HEK293T (cell line): ENCODE results near the gene DTNB.

Experiments used
- CTCF ChIA-PET: fragments of 350-600 bp; formaldehyde crosslinking; extraction: SDS; loops from one replicate; lab custom pipeline; 2021; ENCODE audit warnings: antibody characterized with exemption, inconsistent platforms; lab: Yijun Ruan, JAX
- POLR2A ChIA-PET: fragments of 350-600 bp; formaldehyde crosslinking; extraction: SDS; loops from one replicate; lab custom pipeline; 2020; ENCODE audit warnings: antibody characterized with exemption, inconsistent platforms; lab: Yijun Ruan, JAX
- DNase-seq: peaks from one replicate; pipeline ENCODE4 v3.0.0; 2012; ENCODE audit warnings: mixed read lengths; ENCODE audit errors: extremely low spot score
- ARNT ChIP-seq: fragments of 450-650 bp; IDR thresholded peaks from 2 replicates; pipeline ENCODE4 v1.6.1; 2017; ENCODE audit warnings: mild to moderate bottlenecking
- BHLHE40 ChIP-seq: fragments of 450-650 bp; IDR thresholded peaks from 2 replicates; pipeline ENCODE4 v1.6.1; 2016; ENCODE audit warnings: mild to moderate bottlenecking, moderate library complexity, borderline replicate concordance
- CTBP1 ChIP-seq: fragments of 450-650 bp; IDR thresholded peaks from 2 replicates; pipeline ENCODE4 v1.6.1; 2016; ENCODE audit warnings: borderline replicate concordance
- ELF4 ChIP-seq: fragments of 450-650 bp; IDR thresholded peaks from 2 replicates; pipeline ENCODE4 v1.6.1; 2017; ENCODE audit warnings: antibody characterized with exemption
- FOXA1 ChIP-seq: fragments of 450-650 bp; IDR thresholded peaks from 2 replicates; pipeline ENCODE4 v1.6.1; 2016; ENCODE audit warnings: mild to moderate bottlenecking
- FOXK2 ChIP-seq: fragments of 450-650 bp; IDR thresholded peaks from 2 replicates; pipeline ENCODE4 v1.6.1; 2016; ENCODE audit warnings: mild to moderate bottlenecking
- FOXM1 ChIP-seq: fragments of 450-650 bp; IDR thresholded peaks from 2 replicates; pipeline ENCODE4 v1.6.1; 2017; ENCODE audit warnings: mild to moderate bottlenecking, borderline replicate concordance
- HDGF ChIP-seq: fragments of 450-650 bp; IDR thresholded peaks from 2 replicates; pipeline ENCODE4 v1.6.1; 2017; ENCODE audit warnings: antibody characterized with exemption, borderline replicate concordance
- L3MBTL2 ChIP-seq: fragments of 450-650 bp; conservative IDR thresholded peaks from 2 replicates; pipeline ENCODE4 v1.6.1; 2016; ENCODE audit warnings: mild to moderate bottlenecking
- LEF1 ChIP-seq: fragments of 450-650 bp; IDR thresholded peaks from 2 replicates; pipeline ENCODE4 v1.6.1; 2017; ENCODE audit warnings: mild to moderate bottlenecking, borderline replicate concordance
- NFRKB ChIP-seq: fragments of 450-650 bp; IDR thresholded peaks from 2 replicates; pipeline ENCODE4 v1.6.1; 2016; ENCODE audit warnings: mild to moderate bottlenecking, moderate library complexity
- SP1 ChIP-seq: fragments of 450-650 bp; IDR thresholded peaks from 2 replicates; pipeline ENCODE4 v1.6.1; 2017
- SUZ12 ChIP-seq: fragments of 450-650 bp; IDR thresholded peaks from 2 replicates; pipeline ENCODE4 v1.6.1; 2016; ENCODE audit warnings: mild to moderate bottlenecking
- TARDBP ChIP-seq: fragments of 450-650 bp; IDR thresholded peaks from 2 replicates; pipeline ENCODE4 v1.6.1; 2016
- ZNF384 ChIP-seq: fragments of 450-650 bp; IDR thresholded peaks from 2 replicates; pipeline ENCODE4 v1.6.1; 2016
- TF ChIP-seq, protein P1 (sequence below): fragments of 450-650 bp; IDR thresholded peaks from 2 replicates; pipeline ENCODE4 v1.6.1; 2016

DTNB gene

DNA sequence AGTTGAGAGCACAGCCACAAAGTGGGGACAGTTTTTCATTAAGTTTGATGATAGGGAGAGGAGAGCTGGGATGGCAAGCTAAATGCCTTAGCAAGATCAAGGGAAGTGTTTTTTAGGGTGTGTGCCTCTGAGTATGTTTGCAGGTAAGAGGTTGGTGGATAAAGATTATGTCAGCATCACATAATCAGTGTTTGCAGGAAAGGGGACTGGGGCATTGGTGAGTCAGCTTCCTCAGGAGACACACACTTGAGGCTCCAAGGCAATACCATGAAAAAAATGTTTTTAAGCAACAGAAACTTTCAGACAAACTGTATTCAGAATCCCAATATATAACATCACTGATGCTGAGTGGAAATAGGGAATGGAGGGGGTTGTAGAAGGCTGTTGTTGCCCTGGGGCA, 25.4 kb upstream of the DTNB start:
- ChIA-PET POLR2A (interaction anchor here (2.9 kb wide), 1 partner anchor 25 kb away, joined by 14 read pairs; the partner anchor contains the start of gene DTNB), CTCF (interaction anchor here (1.8 to 3.1 kb wide), 4 partner anchors 11 to 91 kb away, joined by 7 to 34 read pairs (median 17); no protein-coding TSS in a partner anchor)
- TF ChIP-seq FOXM1 (no peak), BHLHE40 (no peak)
- DNase-seq, result no peak

DNA sequence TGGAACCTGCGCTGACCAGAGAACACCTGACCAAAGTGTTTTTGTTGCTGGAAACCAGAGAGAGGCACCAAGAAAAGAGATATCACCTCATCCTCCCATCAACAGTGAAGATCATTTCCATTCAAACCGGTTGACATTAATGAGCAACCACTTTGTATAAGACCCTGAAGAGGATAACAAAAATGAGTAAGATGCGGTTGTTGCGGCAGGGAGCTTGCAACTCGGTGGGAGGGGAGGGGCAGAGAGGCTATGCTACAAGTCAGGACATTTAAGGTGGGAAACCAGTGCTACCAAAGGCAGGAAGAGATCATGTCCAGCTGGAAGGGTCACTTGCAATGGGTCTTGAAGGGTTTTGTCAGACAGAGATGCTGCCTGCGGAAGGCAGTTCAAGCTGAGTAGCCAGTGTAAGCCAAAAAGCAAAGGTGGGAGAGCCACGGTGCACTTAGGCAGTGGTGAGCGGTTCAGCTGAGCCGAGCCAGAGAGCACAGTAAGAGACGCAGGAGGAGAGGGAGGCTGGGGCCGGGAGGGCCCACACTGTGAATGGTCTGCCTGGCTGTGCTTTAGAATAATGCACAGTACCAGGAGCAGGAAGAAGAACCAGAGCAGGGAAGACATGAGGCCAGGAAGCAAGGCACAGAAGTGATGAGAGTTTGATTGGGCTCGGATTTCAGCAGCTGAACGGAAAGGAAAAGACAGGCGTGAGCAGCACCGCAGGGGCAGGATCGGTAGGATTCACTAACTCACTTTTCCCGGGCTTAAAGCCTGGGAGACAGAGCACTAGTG, 24.4 kb upstream of the DTNB start:
- POLR2A ChIA-PET, result interaction anchor here (2.9 kb wide), 1 partner anchor 24 kb away, joined by 14 read pairs; the partner anchor contains the start of gene DTNB
- no peak for TF ChIP-seq TARDBP
- TF ChIP-seq BHLHE40, result no peak
- TF ChIP-seq LEF1, result no peak
- TF ChIP-seq FOXM1, result no peak
- TF ChIP-seq SUZ12, result no peak
- no peak for TF ChIP-seq ARNT
- TF ChIP-seq SP1, result no peak
- no peak for TF ChIP-seq FOXA1
- no peak for DNase-seq
- CTCF ChIA-PET, result interaction anchor here (0.9 to 3.1 kb wide), 4 partner anchors 12 to 90 kb away, joined by 3 to 34 read pairs (median 17); no protein-coding TSS in a partner anchor

DNA sequence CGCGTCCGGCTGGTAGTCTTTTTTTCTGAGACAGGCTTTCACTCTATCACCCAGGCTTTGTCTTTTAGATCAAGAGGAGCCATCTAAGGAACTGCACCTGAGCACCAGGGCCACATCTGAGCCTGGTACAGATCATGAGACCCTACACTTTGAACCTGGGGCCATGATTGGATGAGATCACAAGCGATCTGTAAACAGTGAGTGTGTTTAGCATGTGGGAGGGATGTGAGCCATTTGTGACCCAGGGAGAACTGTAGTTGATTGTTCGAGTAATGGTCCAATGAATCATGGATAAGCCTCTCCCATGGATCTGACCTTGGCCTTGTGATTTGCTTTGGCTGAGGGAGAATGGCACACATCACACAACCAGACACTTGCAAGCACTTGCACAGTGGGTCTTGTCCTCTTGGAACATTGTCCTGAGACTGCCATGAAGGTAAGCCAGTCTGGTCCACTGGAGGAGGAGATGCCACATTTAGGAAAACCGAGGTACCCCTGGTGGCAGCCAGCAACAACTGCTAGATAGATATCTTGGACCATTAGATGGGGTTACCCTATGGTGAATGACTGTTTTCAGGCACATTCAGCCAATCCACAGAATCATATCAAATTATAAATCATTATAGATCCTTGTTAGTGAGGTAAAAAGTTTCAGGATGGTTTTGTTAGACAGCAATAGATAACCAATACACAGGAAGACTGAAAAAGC, 19.5 kb upstream of the DTNB start:
- ChIA-PET POLR2A (no interaction called here), CTCF (interaction anchor here (0.7 kb wide), 1 partner anchor 366 kb away, joined by 3 read pairs; no protein-coding TSS in a partner anchor)
- no peak for DNase-seq
- no peak for TF ChIP-seq FOXM1
- no peak for TF ChIP-seq ARNT
- no peak for TF ChIP-seq ZNF384
- no peak for TF ChIP-seq FOXK2
- no peak for TF ChIP-seq BHLHE40
- no peak for TF ChIP-seq L3MBTL2
- TF ChIP-seq NFRKB, result no peak
- no peak for TF ChIP-seq FOXA1
- TF ChIP-seq TARDBP, result no peak
- TF ChIP-seq SUZ12, result no peak
- TF ChIP-seq HDGF, result no peak
- no peak for TF ChIP-seq CTBP1
- no peak for TF ChIP-seq ELF4
- TF ChIP-seq SP1, result no peak
- TF ChIP-seq, protein P1, sequence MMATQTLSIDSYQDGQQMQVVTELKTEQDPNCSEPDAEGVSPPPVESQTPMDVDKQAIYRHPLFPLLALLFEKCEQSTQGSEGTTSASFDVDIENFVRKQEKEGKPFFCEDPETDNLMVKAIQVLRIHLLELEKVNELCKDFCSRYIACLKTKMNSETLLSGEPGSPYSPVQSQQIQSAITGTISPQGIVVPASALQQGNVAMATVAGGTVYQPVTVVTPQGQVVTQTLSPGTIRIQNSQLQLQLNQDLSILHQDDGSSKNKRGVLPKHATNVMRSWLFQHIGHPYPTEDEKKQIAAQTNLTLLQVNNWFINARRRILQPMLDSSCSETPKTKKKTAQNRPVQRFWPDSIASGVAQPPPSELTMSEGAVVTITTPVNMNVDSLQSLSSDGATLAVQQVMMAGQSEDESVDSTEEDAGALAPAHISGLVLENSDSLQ, result no peak
- no peak for TF ChIP-seq LEF1

DNA sequence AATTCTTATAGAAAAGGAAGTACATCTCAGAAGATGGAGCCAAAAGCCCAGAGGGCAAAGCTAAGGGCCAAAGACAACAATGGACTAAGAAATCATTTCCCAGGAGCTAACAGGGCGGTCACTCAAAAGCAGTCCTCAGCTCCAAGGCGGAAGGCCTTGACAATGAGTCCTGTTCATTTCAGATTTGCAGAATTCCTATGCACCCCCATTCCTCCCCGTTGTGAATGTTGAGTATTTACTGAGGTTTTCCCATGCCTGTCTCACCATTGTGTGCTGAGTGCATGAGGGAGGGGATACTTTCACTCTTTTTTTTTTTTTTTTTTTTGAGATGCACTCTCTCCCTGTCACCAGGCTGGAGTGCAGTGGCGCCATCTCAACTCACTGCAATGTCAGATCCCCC, 18.8 kb upstream of the DTNB start:
- POLR2A ChIA-PET, result no interaction called here
- TF ChIP-seq SUZ12 (no peak), ZNF384 (0 out of 2 replicates have a peak, but pooled peaks have one; percentile 38)
- CTCF ChIA-PET, result interaction anchor here (0.7 to 1.8 kb wide), 2 partner anchors 8 to 366 kb away, joined by 3 to 4 read pairs; no protein-coding TSS in a partner anchor
- DNase-seq, result no peak

DNA sequence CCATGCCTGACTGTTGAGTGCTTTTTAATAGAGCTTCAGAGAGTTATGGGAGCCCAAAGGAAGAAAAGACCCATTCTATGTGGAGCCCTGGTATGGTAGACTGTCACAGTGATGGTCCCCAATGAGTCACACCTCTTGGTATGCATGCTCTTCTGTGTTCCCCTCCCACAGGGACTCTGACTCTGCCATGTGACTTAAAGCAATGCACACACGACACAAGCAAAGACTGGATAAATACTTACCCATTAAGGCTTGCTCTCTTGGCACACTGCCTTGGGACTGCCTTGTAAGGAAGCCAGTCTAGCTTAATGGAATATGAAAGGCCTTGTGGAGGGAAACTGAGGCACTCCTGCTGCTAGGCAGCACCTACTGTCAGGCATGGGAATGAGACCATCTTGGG, 16.7 kb upstream of the DTNB start:
- ChIA-PET CTCF (interaction anchor here (0.9 kb wide), 1 partner anchor 10 kb away, joined by 4 read pairs; no protein-coding TSS in a partner anchor), POLR2A (no interaction called here)
- no peak for TF ChIP-seq L3MBTL2
- no peak for TF ChIP-seq CTBP1
- TF ChIP-seq ELF4, result no peak
- no peak for TF ChIP-seq SUZ12
- TF ChIP-seq, protein P1, result no peak
- no peak for TF ChIP-seq FOXA1
- no peak for TF ChIP-seq NFRKB
- TF ChIP-seq FOXM1, result no peak

DNA sequence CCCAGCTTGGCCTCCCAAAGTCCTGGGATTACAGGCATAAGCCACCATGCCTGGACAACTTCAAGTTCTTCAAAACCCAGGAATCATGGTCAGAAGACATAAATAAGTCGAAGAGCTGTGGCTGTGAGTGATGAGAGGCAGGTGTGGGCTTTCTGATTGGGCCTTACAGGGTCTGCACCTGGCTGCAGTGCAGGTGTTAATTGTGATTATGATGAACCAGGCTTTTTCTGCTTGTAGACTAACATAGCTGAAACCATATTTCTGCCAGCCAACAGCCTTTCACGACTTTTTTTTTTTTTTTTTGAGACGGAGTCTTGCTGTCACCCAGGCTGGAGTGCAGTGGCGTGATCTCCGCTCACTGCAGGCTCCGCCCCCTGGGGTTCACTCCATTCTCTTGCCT, 14.9 kb upstream of the DTNB start:
- CTCF ChIA-PET, result interaction anchor here (4.0 kb wide), 1 partner anchor 11 kb away, joined by 18 read pairs; no protein-coding TSS in a partner anchor
- TF ChIP-seq TARDBP (no peak), HDGF (no peak), LEF1 (no peak)
- POLR2A ChIA-PET, result no interaction called here
- no peak for DNase-seq

More for the DNA sequence above, 16.7 kb upstream of the DTNB start:
- no peak for DNase-seq

DNA sequence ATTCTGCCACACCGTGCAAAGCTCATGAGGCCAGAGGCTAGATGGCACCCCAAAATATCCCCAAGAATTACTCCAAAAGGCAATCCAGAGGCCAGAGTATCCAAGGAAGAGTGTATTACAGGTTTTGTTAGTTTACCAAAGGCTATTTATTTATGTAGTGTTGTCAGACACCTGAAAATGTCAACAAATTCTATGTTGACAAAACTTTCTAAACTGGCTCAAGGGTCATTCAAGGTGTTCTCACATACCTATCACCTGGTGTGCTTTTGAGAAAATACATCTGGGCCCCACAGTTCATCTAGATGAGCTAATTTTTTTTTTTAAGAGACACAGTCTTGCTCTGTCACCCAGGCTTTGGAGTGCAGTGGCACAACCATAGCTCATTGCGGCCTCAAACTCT, 12.4 kb upstream of the DTNB start:
- DNase-seq, result no peak
- POLR2A ChIA-PET, result no interaction called here
- CTCF ChIA-PET, result interaction anchor here (1.2 to 4.0 kb wide), 2 partner anchors 11 to 13 kb away, joined by 3 to 18 read pairs; no protein-coding TSS in a partner anchor
- TF ChIP-seq HDGF (no peak), ELF4 (no peak), L3MBTL2 (no peak), FOXA1 (no peak), SP1 (no peak), SUZ12 (no peak), LEF1 (no peak)
